ENCODE results near the gene RCBTB1. TPM values are rescaled to one million over a fixed set of nuclear protein-coding genes. Genes with fewer than 3 reads are reported as not detected.

Gene RCBTB1
- total RNA-seq, 1 donor from 2014 or later: 14.2 TPM

DNA sequence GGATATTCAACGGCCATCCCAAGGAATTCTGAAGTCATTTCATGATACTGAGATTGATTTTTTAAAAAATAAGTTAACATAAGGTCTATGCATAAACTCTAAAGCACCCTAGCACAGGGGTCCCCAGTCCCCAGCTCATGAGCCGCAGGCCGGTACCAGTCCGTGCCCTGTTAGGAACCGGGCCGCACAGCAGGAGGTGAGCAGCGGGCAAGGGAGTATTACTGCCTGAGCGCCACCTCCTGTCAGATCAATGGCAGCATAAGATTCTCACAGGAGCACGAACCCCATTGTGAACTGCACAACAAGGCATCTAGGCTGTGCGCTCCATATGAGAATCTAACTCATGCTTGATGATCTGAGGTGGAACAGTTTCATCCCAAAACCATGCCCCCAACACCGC is 31.0 kb downstream of the RCBTB1 start:
- DNase-seq: no peak

GRCh38 chr13:49553888-49554287 is 31.5 kb downstream of the RCBTB1 start:
- no peak for DNase-seq

GRCh38 chr13:49550942-49551644 is 34.3 kb downstream of the RCBTB1 start:
- DNase-seq: no peak

- DNase-seq: no peak
These were observed 36.1 kb downstream of the RCBTB1 start for GRCh38 chr13:49549289-49549688.

DNA sequence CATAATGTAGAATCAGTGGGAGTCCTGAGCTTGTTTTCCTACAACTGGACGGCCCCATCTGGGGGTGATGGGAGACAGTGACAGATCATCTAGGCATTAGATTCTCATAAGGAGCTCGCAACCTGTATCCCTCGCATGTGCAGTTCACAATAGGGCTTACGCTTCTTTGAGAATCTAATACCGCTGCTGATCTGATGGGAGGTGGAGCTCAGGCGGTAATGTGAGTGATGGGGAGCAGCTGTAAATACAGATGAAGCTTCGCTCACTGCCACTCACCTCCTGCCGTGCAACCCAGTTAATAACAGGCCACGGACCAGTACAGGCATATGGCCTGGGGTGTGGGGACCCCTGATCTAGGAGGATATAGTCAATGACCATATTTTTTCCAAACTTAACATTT is 38.8 kb downstream of the RCBTB1 start:
- DNase-seq: no peak

DNA sequence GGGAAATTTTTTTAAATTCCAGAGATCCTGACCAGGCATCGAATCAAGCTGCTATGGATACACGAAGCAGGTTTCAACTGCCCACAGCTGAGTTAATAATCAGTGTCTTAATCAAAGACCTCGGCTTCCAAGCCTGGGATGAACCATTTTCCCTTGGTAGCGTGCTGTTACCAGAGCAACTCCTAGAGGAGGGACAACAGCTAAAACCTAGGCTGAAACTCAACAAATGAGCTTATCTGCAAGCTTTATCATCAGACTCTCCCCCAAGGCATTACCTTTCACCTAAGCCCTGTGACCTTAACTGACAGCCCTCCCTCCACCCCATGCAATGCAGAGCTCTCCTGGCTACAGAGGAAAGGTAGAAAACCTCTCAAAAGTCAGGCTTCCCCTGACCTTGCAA is 39.7 kb downstream of the RCBTB1 start:
- DNase-seq: no peak

DNA sequence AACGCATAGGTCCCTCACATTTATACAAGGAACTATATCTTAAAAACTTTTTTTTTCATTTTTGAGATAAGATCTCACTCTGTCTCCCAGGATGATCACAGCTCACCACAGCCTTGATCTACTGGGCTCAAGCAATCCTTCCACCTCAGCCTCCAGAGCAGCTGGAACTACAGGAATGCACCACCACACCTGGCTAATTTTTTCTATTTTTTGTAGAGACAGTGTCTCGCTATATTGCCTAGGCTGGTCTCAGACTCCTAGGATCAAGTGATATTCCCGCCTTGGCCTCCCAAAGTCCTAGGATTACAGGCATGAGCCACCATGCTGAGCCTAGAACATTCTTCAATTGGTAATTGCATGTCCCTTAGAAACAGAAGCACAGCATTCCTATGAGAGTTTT is 41.7 kb downstream of the RCBTB1 start:
- no peak for DNase-seq

GRCh38 chr13:49540552-49540951 is 44.8 kb downstream of the RCBTB1 start:
- no peak for DNase-seq

- DNase-seq: no peak
These were observed 45.6 kb downstream of the RCBTB1 start for GRCh38 chr13:49539746-49540145.

GRCh38 chr13:49539313-49539712 is 46.0 kb downstream of the RCBTB1 start:
- no peak for DNase-seq

DNA sequence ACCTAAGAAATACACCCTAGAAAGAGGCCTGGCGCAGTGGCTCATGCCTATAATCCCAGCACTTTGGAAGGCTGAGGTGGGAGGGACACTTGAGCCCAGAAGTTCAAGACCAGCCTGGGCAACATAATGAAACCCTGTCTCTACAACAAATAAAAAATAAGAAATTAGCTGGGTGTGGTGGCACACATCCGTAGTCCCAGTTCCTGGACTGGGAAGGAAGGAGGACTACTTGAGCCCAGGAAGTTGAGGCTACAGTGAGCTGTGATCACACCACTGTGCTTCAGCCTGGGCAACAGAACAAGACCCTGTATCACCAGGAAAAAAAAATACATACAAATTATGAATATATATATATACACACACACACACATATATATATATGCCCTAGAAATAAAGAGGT is 47.0 kb downstream of the RCBTB1 start:
- no peak for DNase-seq

DNA sequence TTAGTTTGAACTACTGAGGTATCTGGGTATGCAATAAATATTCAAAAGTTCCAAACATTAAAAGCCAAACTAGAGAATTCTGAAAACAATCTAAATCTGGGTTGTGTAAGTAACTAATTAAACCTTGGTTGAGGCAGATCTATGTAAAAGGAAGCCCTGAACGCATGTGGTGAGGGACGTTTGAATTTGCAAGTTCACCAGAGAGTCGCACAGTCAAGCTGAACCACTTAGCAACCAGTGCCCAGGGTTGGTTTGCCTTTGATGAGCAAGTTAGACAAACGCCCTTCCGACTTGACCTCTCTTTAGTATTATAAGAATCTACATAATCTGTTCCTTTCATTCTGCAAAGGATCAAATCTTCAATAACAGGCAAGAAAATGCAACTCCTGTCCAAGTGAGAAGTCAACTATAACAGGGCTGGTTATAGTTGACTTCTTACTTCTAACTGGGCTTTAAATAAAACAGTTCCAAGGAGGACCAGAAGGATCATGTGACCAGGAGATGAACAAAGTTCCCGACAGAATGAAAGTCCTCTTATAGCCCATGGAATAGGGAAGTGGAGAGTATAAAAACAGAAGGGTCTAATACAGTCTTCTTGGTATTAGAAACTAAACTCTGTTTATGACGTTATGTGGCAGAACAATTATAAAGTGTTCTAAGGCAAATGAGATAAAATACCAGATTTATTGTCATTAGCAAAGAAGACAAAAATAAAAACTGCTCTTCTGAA is 49.0 kb downstream of the RCBTB1 start:
- no peak for DNase-seq

GRCh38 chr13:49533591-49534269 is 51.6 kb downstream of the RCBTB1 start:
- DNase-seq: no peak

DNA sequence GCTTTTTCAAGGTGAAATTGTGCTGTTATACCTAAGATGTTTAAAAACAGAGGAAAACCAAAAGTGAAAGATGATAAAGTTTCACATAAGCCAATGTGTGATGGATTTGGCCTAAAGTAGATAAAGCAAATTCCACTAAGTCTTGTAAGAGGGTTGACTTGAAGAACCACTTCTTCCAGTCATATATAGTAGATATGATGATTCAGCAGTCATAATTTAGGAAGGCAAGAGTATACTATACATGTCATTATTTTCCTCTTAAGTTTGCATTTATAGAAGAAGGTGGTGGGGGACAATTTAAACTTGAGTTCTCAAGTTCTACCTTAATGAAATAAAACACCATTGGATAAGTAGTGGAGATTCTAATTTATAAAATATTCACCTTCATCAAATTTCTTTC is 52.3 kb downstream of the RCBTB1 start:
- no peak for DNase-seq

- no peak for DNase-seq
These were observed 52.8 kb downstream of the RCBTB1 start for GRCh38 chr13:49532593-49532992.

GRCh38 chr13:49530457-49530856 is 54.9 kb downstream of the RCBTB1 start:
- DNase-seq: no peak

GRCh38 chr13:49528161-49528560 is 57.2 kb downstream of the RCBTB1 start:
- no peak for DNase-seq

DNA sequence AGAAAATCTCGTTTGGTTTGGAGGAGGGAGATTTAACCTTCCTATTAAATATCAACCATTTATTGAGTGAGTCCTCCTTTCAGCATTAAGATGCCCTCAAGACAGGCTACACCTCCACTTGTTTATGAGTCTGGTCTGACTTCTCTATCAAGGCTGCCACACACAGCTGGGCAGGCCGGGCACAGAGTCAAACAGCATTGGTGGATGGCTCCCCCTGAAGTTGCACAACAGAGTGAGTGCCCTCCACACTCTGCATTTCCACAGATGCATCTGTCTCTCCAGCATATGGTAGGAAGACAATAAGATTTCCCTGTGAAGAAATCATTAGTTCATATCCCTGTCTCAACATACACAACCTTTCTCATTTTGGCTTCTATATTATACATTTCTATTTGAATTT is 58.2 kb downstream of the RCBTB1 start:
- DNase-seq: no peak

DNA sequence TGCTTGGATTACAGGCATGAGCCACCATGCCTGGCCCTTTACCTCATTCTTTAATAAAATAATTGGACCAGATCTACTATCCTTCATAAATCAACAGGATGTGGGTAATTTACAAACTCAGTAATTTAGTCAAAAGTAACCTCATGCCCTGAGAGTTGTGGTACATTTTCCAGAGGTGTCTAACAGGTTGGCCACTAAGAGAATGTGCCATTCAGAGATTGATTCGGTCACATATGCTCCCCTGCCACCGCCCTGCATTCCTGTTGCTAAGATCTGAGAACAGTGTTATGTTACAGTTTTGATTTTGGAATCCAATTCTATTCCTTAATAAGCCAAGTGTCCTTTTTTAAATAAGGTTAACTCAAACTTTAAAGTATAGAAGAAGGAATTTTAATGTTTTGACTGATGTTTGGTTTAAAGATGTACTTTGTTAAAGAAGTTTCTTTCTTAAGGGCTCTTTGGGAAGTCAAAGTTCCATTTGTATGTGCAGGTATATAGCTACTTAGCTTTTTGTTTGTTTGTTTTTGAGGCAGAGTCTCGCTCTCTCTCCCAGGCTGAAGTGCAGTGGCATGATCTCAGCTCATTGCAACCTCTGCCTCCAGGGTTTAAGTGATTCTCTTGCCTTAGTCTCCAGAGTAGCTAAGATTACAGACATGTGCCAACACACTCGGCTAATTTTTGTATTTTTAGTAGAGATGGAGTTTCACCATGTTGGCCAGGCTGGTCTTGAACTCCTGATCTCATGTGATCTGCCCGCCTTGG is 60.4 kb downstream of the RCBTB1 start:
- no peak for DNase-seq

GRCh38 chr13:49521224-49521623 is 64.1 kb downstream of the RCBTB1 start:
- no peak for DNase-seq

DNA sequence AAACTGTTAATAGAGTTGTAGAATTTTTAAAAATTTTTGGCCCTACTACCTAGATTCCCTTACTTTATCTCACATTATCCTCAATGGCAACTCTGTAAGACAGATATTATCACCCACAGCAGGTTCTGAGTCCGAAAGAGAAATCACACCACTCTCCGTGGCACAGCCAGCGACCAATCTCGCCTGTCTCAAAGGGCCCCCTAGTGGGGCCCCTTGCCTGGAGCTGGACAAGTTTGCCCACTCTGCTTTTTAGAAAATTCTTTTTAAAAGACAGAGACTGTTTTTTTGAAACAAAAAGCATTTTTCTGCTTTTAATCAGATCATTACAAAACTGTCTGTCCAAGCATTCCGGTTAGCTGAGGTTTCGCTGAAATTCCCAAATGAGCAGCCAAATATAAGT is 67.9 kb downstream of the RCBTB1 start:
- no peak for DNase-seq

DNA sequence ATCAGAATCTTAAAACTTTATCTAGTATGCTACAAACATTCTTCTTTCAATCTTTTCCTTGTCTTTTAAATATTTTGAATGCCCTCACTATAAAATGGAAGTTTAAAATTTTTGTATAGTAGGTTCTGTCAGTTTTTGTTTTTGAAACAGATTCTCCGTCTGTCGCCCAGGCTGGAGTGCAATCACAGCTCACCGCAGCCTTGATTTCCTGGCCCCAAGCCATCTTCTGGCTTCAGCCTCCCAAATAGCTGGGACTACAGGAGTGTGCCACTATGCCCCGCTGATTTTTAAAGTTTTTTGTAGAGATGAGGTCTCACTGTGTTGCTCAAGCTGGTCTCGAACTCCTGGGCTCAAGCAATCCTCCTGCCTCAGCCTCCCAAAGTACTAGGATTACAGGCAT is 68.9 kb downstream of the RCBTB1 start:
- no peak for DNase-seq

DNA sequence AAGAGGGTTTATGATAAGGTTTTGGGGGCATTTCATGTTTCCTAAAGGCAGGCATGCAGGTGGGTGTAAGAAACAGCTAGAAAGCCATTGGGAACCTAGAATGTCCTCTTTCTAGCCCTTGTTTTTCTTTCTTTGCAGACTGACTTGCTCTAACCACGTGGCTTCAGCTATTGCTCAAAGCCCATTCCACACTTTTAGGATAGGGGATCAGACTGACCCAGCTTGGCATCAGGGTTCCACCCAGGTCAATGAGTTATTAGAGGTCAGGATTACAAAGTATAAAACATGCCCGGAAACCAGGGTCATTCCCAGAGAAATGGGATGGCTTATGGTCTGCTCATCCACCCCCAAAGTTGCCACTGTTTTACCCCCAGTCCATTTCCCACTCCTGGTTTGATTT is 72.8 kb downstream of the RCBTB1 start:
- DNase-seq: no peak

Measured in occipital lobe (tissue), 2 donors.